GM18861 (cell line): ENCODE results near the gene EEF1AKMT4.
"Not testable (repeated sequence)": the region's sequence is repeated elsewhere in the genome, so short reads cannot be mapped to it uniquely, and the experiment has no call there.

ENCODE experiments used
- ATAC-seq: cut with Tn5 transposase; IDR thresholded peaks from one replicate; pipeline ENCODE4 v1.9.1; 2021; ENCODE audit not compliant: unreplicated experiment

Gene EEF1AKMT4

DNA sequence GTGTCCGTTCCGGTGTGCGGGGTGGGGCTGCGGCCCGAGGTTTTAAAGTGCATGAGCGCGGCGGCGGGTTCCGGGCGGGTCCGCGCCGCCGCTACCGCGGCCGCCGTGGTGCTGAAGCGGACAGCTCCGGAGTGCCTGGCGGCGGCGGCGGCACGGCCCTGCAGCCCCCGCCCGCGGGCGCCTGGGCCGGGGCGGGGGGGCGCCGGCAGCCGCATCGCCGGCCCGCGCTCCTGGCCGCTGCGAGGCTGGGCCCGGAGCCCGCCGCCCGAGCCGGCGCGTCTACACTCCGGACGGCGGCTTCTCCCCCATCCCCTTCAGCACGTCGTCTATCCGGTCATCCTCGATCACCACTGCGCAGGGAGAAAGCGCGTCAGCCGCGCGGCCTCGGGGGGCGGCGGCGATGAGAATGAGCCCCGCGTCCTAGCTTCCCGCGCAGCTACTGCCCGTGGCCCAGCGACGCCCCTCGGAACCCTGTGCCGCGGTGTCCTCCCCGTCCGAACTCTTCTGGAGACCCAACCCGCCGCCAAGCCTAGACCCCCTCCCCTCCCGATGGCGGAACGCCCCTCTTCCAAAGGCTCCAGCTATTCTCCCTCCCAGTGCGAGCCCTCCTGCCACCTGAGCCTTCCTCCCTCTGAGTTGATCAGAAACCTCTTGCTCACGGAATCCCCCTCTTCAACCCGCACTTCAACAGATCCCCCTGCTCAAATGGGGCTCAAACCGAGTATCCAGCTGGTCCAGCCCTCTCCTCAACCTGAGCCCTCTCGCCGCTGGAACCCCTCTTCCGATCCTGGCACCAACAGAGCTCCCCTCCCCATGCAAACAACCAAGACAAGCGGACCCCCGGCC lies 10.6 kb downstream of the EEF1AKMT4 start:
- no peak for ATAC-seq

- no peak for ATAC-seq
Measured at GRCh38 chr3:184260724-184261269, 11.3 kb downstream of the EEF1AKMT4 start.

- no peak for ATAC-seq
Measured at GRCh38 chr3:184261270-184261853, 11.9 kb downstream of the EEF1AKMT4 start, which contains the start of gene CAMK2N2. Gene CAMK2N2 (minus strand): TSS chr3:184261553. CDS start chr3:184261285, 268 bp downstream.

- ATAC-seq, result no peak
Measured at GRCh38 chr3:184261854-184262763, 12.6 kb downstream of the EEF1AKMT4 start.

DNA sequence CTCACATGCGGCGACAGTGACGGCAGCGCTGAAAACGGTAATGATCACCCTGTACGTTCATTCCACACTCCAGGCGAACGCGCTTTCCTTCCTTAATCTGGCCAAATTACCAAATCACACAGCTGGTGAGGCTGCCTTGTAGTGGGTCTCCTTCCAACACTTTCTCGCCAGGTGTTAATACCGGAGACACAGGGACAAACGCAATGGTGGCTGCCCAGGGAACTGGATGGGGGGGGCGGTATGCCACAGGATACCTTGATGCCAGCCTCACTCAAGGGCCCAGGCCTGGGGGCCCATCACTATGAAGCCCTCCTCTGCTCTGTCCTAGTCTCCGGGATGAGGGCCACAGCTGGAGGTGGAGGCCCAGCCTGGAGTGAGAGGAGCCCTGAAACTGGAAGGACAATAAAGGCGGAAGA lies 13.3 kb downstream of the EEF1AKMT4 start:
- ATAC-seq, result no peak

GRCh38 chr3:184267249-184267648 lies 17.8 kb downstream of the EEF1AKMT4 start:
- not testable (repeated sequence) for ATAC-seq

DNA sequence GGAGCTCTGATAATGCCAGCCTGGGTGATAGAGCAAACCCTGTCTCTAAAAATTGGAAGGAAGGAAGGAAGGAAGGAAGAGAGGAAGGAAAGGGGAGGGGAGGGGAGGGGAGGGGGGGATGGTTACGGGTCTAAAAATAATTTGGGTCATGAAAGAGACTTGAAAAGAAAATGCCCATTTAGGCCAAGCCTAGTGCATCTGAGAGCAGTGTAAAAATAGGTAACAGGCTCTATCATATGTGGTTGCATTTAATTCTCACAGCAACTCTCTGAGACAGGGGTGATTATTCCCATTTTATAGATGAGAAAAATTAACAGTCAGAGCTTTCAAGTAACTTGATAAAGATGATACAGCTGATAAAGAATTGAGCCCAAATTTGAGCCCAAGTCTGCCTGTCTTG lies 22.8 kb downstream of the EEF1AKMT4 start:
- ATAC-seq, result no peak

DNA sequence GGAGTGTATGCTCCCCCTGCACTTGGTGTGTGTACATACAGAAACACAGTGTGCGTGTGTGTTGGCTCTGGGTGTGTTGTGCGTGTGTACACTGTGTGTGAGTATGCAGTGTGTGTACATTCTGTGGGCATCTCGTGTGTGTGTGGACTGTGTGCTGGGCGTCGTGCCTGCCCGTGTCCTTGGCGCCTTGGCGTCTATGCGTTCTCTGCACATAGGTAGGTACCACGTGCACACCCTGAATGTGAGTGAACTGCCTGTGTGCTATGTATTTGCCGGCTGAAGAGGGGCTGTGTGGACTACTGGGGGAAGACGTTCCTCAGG lies 25.9 kb downstream of the EEF1AKMT4 start:
- ATAC-seq, result no peak

DNA sequence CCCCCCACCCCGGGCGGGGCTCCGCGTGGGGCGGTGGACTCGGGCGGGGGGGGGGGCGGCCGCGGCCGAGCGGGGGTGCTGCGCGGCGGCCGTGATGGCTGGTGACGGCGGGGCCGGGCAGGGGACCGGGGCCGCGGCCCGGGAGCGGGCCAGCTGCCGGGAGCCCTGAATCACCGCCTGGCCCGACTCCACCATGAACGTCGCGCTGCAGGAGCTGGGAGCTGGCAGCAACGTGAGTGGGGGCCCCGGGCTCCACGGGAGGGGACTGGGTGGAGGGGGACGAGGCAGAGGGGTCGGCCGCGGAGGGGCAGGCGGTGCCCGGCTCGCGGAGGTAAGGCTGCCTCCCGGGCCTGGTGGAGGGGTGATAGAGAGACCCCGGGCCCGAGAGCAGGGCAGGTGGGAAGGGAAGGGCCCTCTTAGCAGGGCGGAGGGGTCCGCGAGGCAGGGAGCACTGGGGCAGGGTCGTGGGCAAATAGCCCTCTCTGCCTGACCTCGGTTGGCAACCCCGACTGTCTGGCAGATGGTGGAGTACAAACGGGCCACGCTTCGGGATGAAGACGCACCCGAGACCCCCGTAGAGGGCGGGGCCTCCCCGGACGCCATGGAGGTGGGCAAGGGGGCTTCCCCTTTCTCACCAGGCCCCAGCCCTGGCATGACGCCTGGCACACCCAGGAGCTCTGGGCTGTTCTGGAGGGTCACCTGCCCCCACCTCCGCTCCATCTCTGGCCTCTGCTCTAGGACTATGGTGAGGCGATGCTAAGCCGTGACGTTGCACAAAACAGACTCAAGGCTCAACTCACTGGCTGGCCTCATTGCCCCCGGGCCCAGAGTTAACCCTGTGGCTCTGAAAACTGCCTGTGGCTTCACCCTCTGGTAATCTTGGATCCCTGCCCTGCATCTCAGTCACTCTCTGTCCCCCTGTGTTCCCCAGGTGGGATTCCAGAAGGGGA lies 26.8 kb downstream of the EEF1AKMT4 start, which contains the start of gene ECE2:
ECE2 (plus strand) TSS at position 62 of the 950 bp plus-strand sequence; CDS start at position 194, 132 bp downstream.
- ATAC-seq, result no peak

DNA sequence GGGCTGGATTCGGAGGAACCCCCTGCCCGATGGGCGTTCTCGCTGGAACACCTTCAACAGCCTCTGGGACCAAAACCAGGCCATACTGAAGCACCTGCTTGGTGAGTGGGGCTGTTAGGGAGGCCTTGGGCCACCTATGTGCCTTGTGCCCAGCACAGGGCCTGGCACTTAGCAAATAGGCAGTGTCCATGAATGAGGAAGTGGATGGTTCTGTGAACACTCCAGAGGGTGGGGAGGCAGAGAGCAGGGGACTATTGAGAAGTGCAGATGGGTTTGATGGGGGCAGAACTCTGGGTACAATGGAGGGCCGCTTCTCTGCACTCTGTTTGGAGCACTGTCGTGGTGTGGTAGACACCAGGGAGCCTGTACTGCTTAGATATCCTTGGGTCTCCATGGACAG lies 27.9 kb downstream of the EEF1AKMT4 start:
- ATAC-seq, result no peak

GRCh38 chr3:184282941-184283340 lies 33.5 kb downstream of the EEF1AKMT4 start:
- no peak for ATAC-seq

- ATAC-seq, result no peak
Measured at GRCh38 chr3:184283681-184284080, 34.2 kb downstream of the EEF1AKMT4 start.

DNA sequence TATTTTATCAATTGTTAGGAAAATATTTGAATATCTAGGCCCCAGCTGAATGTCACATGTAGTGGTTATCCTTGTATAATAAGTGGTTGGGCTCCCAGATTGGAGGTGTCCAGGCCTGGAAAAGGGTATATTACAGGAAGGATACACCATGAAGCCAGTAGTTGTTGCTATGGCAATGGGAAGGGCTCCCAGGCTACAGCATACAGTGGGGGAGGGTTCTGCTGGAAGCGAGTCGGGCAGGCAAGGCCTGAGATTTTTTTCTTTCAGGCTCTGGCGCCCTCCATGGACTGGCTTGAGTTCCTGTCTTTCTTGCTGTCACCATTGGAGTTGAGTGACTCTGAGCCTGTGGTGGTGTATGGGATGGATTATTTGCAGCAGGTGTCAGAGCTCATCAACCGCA lies 35.2 kb downstream of the EEF1AKMT4 start:
- ATAC-seq, result no peak

- no peak for ATAC-seq
Measured at GRCh38 chr3:184289426-184289938, 40.0 kb downstream of the EEF1AKMT4 start.

- no peak for ATAC-seq
Measured at GRCh38 chr3:184290331-184290730, 40.9 kb downstream of the EEF1AKMT4 start.

DNA sequence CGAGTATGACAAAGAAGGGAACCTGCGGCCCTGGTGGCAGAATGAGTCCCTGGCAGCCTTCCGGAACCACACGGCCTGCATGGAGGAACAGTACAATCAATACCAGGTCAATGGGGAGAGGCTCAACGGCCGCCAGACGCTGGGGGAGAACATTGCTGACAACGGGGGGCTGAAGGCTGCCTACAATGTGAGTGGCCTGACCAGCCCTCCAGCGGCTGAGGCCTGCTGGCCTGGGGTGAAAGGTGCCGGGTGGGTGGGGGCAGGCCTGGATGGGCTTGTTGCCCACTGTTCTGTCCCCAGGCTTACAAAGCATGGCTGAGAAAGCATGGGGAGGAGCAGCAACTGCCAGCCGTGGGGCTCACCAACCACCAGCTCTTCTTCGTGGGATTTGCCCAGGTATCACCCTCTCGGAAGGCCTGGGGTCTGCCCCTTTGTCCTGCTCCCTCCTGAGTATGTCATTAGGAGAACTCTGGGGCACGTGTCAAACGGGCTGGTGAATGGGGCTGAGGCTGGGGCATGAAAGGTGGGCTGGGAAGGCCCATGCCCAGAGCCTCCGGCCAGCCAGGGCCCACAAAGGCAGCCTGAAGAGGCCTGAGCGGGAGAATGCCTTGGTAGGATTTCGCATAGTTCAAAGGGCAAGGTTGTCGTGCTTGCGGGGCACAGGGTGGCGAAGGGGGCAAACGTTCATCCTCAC lies 41.7 kb downstream of the EEF1AKMT4 start:
- ATAC-seq, result no peak

DNA sequence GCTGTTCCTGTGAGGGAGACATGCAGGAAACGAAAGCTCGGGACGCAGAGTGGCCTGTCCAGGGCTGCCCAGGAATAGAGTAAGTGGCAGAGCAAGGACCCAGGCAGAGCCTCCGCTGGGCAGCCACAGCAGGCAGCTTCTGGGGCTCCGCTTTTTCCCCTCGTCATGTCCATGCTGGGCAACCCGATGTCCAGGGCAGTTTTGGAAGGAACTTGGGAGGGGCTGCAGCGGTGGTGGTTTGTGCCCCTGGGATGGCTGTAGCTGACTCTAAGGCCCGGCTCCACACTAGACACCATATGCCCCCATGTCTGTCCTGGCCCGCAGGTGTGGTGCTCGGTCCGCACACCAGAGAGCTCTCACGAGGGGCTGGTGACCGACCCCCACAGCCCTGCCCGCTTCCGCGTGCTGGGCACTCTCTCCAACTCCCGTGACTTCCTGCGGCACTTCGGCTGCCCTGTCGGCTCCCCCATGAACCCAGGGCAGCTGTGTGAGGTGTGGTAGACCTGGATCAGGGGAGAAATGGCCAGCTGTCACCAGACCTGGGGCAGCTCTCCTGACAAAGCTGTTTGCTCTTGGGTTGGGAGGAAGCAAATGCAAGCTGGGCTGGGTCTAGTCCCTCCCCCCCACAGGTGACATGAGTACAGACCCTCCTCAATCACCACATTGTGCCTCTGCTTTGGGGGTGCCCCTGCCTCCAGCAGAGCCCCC lies 42.4 kb downstream of the EEF1AKMT4 start:
- no peak for ATAC-seq

GRCh38 chr3:184295771-184296170 lies 46.3 kb downstream of the EEF1AKMT4 start:
- no peak for ATAC-seq

- ATAC-seq, result no peak
Measured at GRCh38 chr3:184296616-184297015, 47.1 kb downstream of the EEF1AKMT4 start.
